Naive thymus-derived CD8-positive, alpha-beta T cell (primary cell): ENCODE measurements around the gene MEIOB. TPM values are rescaled to one million over a fixed set of nuclear protein-coding genes. Genes with fewer than 3 reads are reported as not detected.

Experiments
- ATAC-seq, 2 donors: fragments of 150-1000 bp; cut with Tn5 transposase in 1 of 2; sonication (Bioruptor Pico), chemical (Tn5 transposase) in 1 of 2; 1 replicate in 1 of 2; 2 replicates in 1 of 2; pipeline ENCODE4 v1.10.0; 2021; ENCODE audit warnings: mild to moderate bottlenecking in 2 of 2, moderate library complexity in 2 of 2
- POLR2A ChIA-PET: fragments of 350-600 bp; sonication (Branson Sonifier 250); formaldehyde crosslinking; loops from one replicate; lab custom pipeline; 2021; ENCODE audit warnings: antibody characterized with exemption; lab: Charles Lee
- DNase-seq, 10 donors: peaks; one replicate each; pipeline versions ENCODE4 v3.0.0 to v3.0.0-alpha.2; 2020 to 2022
- H3K27ac Mint-ChIP-seq, 10 donors: one replicate each; pipeline ENCODE4 v1.8.0; 2020 to 2022; ENCODE audit warnings: mild to moderate bottlenecking in 10 of 10, mixed read lengths in 10 of 10, moderate library complexity in 4 of 10, inconsistent platforms in 1 of 10
- H3K27me3 Mint-ChIP-seq, 5 donors: one replicate each; pipeline ENCODE4 v1.8.0; 2021 to 2022; ENCODE audit warnings: mixed read lengths in 5 of 5
- H3K36me3 Mint-ChIP-seq, 3 donors: one replicate each; pipeline ENCODE4 v1.8.0; 2020 to 2022; ENCODE audit warnings: mixed read lengths in 3 of 3, mild to moderate bottlenecking in 2 of 3, inconsistent platforms in 1 of 3
- H3K4me1 Mint-ChIP-seq, 4 donors: one replicate each; pipeline ENCODE4 v1.8.0; 2021 to 2022; ENCODE audit warnings: mixed read lengths in 4 of 4
- H3K4me3 Mint-ChIP-seq, 10 donors: one replicate each; pipeline ENCODE4 v1.8.0; 2020 to 2022; ENCODE audit warnings: mild to moderate bottlenecking in 10 of 10, mixed read lengths in 10 of 10, moderate library complexity in 6 of 10, inconsistent platforms in 1 of 10
- H3K9me3 Mint-ChIP-seq, 9 donors: one replicate each; pipeline ENCODE4 v1.8.0; 2020 to 2022; ENCODE audit warnings: mixed read lengths in 9 of 9, mild to moderate bottlenecking in 3 of 9, inconsistent platforms in 1 of 9, moderate library complexity in 1 of 9
- polyA plus RNA-seq, 3 donors: library from polyadenylated mRNA; unstranded; fragments of 300-500 nt; fragmentation: Illumina TruSeq; gene quantifications; one replicate each; pipeline ENCODE4 v1.2.3, GENCODE V29; 2021
- total RNA-seq, 8 experiments: library from RNA in 2 of 8; stranded (reverse) in 2 of 8; gene quantifications; one replicate each; pipeline ENCODE4 v1.2.3 and lab custom pipeline; 2021 to 2026

The MEIOB gene
- total and polyA plus RNA-seq, 5 experiments from 2014 or later = not detected

- ATAC-seq = no peak
- Mint-ChIP-seq H3K9me3 (no peaks in the 10 kb centered on the region), H3K36me3 (no peaks in the 10 kb centered on the region), H3K4me1 (no peaks in the 10 kb centered on the region), H3K4me3 (no peak overlapping the region), H3K27me3 (peaks cover 5 to 39% (median 24%) of the 10 kb centered on the region in 5 donors), H3K27ac (no peak overlapping the region)
- DNase-seq = no peak
- POLR2A ChIA-PET = no interaction called here
Measured at GRCh38 chr16:1914084-1914608, 42.2 kb upstream of the MEIOB start.

- Mint-ChIP-seq H3K36me3 (no peaks in the 10 kb centered on the region), H3K9me3 (no peaks in the 10 kb centered on the region), H3K4me1 (peaks cover 0 to 3% (median 0%) of the 10 kb centered on the region in 4 donors), H3K4me3 (no peak overlapping the region), H3K27me3 (peaks cover 5 to 41% (median 23%) of the 10 kb centered on the region in 5 donors), H3K27ac (no peak overlapping the region)
- no peak for ATAC-seq
- POLR2A ChIA-PET = no interaction called here
- DNase-seq = no peak
Measured at GRCh38 chr16:1913327-1914083, 41.5 kb upstream of the MEIOB start.

GRCh38 chr16:1912215-1912543, 40.2 kb upstream of the MEIOB start:
- DNase-seq (no peak), ATAC-seq (no peak)
- POLR2A ChIA-PET = interaction anchor here (0.6 kb wide), 1 partner anchor 225 kb away, joined by 3 read pairs; no protein-coding TSS in a partner anchor
- Mint-ChIP-seq H3K27me3 (peaks cover 5 to 42% (median 25%) of the 10 kb centered on the region in 5 donors), H3K36me3 (no peaks in the 10 kb centered on the region), H3K27ac (no peak overlapping the region), H3K4me1 (peaks cover 0 to 3% (median 0%) of the 10 kb centered on the region in 4 donors), H3K9me3 (no peaks in the 10 kb centered on the region), H3K4me3 (no peak overlapping the region)

GRCh38 chr16:1911467-1912214, 39.7 kb upstream of the MEIOB start:
- POLR2A ChIA-PET = interaction anchor here (0.6 to 0.7 kb wide), 2 partner anchors 47 to 225 kb away, joined by 3 read pairs; partner anchors contain the start of gene NDUFB10
- ATAC-seq (no peak), DNase-seq (no peak)
- H3K4me3 Mint-ChIP-seq = no peak overlapping the region
- no peaks in the 10 kb centered on the region for H3K9me3 Mint-ChIP-seq
- peaks cover 5 to 37% (median 20%) of the 10 kb centered on the region in 5 donors for H3K27me3 Mint-ChIP-seq
- no peaks in the 10 kb centered on the region for H3K36me3 Mint-ChIP-seq
- H3K4me1 Mint-ChIP-seq = peaks cover 0 to 3% (median 0%) of the 10 kb centered on the region in 4 donors
- H3K27ac Mint-ChIP-seq = no peak overlapping the region

- H3K27ac Mint-ChIP-seq = no peak overlapping the region
- DNase-seq (no peak), ATAC-seq (no peak)
- H3K36me3 Mint-ChIP-seq = no peaks in the 10 kb centered on the region
- H3K9me3 Mint-ChIP-seq = no peaks in the 10 kb centered on the region
- H3K4me3 Mint-ChIP-seq = no peak overlapping the region
- H3K27me3 Mint-ChIP-seq = peaks cover 0 to 27% (median 6%) of the 10 kb centered on the region in 5 donors
- H3K4me1 Mint-ChIP-seq = peaks cover 0 to 3% (median 0%) of the 10 kb centered on the region in 4 donors
- POLR2A ChIA-PET = no interaction called here
Measured at GRCh38 chr16:1909561-1910231, 37.7 kb upstream of the MEIOB start.

GRCh38 chr16:1908983-1909382, 37.0 kb upstream of the MEIOB start:
- H3K36me3 Mint-ChIP-seq = no peaks in the 10 kb centered on the region
- H3K9me3 Mint-ChIP-seq = no peaks in the 10 kb centered on the region
- DNase-seq (no peak), ATAC-seq (no peak)
- H3K27ac Mint-ChIP-seq = no peak overlapping the region
- POLR2A ChIA-PET = no interaction called here
- H3K4me1 Mint-ChIP-seq = peaks cover 0 to 3% (median 0%) of the 10 kb centered on the region in 4 donors
- peaks cover 0 to 19% (median 9%) of the 10 kb centered on the region in 5 donors for H3K27me3 Mint-ChIP-seq
- no peak overlapping the region for H3K4me3 Mint-ChIP-seq

- Mint-ChIP-seq H3K4me3 (no peak overlapping the region), H3K27me3 (peaks cover 0 to 19% (median 9%) of the 10 kb centered on the region in 5 donors), H3K36me3 (no peaks in the 10 kb centered on the region), H3K4me1 (peaks cover 0 to 3% (median 0%) of the 10 kb centered on the region in 4 donors), H3K27ac (no peak overlapping the region), H3K9me3 (no peaks in the 10 kb centered on the region)
- no peak for ATAC-seq
- no peak for DNase-seq
- POLR2A ChIA-PET = no interaction called here
Measured at GRCh38 chr16:1908184-1908583, 36.2 kb upstream of the MEIOB start.

GRCh38 chr16:1907226-1907860, 35.4 kb upstream of the MEIOB start:
- Mint-ChIP-seq H3K36me3 (no peaks in the 10 kb centered on the region), H3K27ac (no peak overlapping the region), H3K4me3 (no peak overlapping the region), H3K4me1 (peaks cover 0 to 3% (median 0%) of the 10 kb centered on the region in 4 donors), H3K9me3 (no peaks in the 10 kb centered on the region), H3K27me3 (peaks cover 0 to 19% (median 9%) of the 10 kb centered on the region in 5 donors)
- no peak for DNase-seq
- POLR2A ChIA-PET = interaction anchor here (1.2 kb wide), 1 partner anchor 13 kb away, joined by 3 read pairs; no protein-coding TSS in a partner anchor
- no peak for ATAC-seq

GRCh38 chr16:1906846-1907165, 34.8 kb upstream of the MEIOB start:
- DNase-seq (no peak), ATAC-seq (no peak)
- H3K9me3 Mint-ChIP-seq = no peaks in the 10 kb centered on the region
- H3K27me3 Mint-ChIP-seq = peaks cover 0 to 19% (median 9%) of the 10 kb centered on the region in 5 donors
- POLR2A ChIA-PET = interaction anchor here (1.2 kb wide), 1 partner anchor 12 kb away, joined by 3 read pairs; no protein-coding TSS in a partner anchor
- H3K4me3 Mint-ChIP-seq = no peak overlapping the region
- peaks cover 0 to 3% (median 0%) of the 10 kb centered on the region in 4 donors for H3K4me1 Mint-ChIP-seq
- H3K27ac Mint-ChIP-seq = no peak overlapping the region
- H3K36me3 Mint-ChIP-seq = no peaks in the 10 kb centered on the region

- POLR2A ChIA-PET = interaction anchor here (1.2 kb wide), 1 partner anchor 12 kb away, joined by 3 read pairs; no protein-coding TSS in a partner anchor
- H3K27ac Mint-ChIP-seq = no peak overlapping the region
- H3K36me3 Mint-ChIP-seq = no peaks in the 10 kb centered on the region
- peaks cover 0 to 3% (median 0%) of the 10 kb centered on the region in 4 donors for H3K4me1 Mint-ChIP-seq
- ATAC-seq (no peak), DNase-seq (no peak)
- no peak overlapping the region for H3K4me3 Mint-ChIP-seq
- H3K27me3 Mint-ChIP-seq = peaks cover 0 to 19% (median 9%) of the 10 kb centered on the region in 5 donors
- no peaks in the 10 kb centered on the region for H3K9me3 Mint-ChIP-seq
Measured at GRCh38 chr16:1906055-1906845, 34.3 kb upstream of the MEIOB start.
